Measurements from ENCODE around the gene PRKG1.
"Not testable (repeated sequence)": the region's sequence is repeated elsewhere in the genome, so short reads cannot be mapped to it uniquely, and the experiment has no call there.

The PRKG1 gene

DNA sequence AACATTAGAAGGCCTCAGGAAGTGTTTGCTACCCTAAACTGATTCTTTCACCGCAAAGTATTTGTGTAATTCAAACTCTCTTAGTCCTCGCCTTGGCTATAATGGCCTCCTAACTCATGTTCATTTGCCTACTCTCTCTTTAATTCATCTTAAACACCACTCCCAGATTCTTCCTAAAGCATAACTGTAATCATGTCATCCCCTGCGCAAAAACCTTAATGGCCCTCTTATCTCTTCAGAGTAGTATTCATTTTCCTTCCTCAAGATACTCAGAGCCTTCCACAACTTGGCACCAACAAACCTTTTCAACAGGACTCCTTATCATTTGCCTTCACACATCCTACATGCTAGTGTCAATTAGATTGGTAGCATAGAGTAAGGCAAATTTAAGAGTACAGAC, 582.2 kb downstream of the PRKG1 start:
- DNase-seq (ENCODE audit: low spot score) = no peak

- no peak for DNase-seq (ENCODE audit: low spot score)
Measured at GRCh38 chr10:51658000-51658399, 583.7 kb downstream of the PRKG1 start.

- no peak for DNase-seq (ENCODE audit: low spot score)
Measured at GRCh38 chr10:51659344-51659743, 585.1 kb downstream of the PRKG1 start.

DNA sequence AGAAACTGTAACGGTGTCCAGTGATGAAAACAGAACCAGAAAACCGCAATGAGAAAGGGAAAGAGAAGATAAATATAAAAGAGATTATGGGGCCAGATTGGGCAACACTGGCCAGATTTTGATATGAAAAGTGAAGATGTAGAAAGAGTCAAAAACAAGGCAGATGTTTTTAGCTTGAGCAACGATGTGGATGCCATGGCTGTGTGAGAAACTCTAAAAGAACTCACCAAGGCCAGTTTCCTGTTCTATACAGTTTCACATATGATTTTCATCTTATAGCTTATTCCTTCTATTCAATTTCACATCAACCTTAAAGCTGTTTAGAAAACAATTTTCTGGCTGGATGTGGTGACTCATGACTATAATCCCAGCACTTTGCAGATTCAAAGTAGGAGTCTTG, 588.8 kb downstream of the PRKG1 start:
- DNase-seq (ENCODE audit: low spot score) = no peak

DNA sequence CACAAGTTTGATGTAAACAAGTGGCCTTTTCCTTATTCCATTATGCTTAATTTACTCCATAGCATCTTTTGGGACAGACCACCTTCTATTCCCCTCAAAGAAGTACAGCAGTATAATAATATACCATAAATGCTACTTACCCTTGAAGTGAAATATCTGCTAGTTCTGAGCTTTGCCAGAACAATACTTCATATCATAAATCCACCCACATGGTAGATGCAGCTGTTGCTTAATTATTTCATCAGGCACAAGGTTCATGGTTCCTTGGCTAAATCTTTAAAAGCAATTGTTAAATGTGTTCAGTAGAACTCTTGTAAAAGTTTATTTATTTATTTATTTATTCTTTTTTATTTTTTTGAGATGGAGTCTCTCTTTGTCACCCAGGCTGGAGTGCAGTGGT, 592.2 kb downstream of the PRKG1 start:
- DNase-seq (ENCODE audit: low spot score) = no peak

DNA sequence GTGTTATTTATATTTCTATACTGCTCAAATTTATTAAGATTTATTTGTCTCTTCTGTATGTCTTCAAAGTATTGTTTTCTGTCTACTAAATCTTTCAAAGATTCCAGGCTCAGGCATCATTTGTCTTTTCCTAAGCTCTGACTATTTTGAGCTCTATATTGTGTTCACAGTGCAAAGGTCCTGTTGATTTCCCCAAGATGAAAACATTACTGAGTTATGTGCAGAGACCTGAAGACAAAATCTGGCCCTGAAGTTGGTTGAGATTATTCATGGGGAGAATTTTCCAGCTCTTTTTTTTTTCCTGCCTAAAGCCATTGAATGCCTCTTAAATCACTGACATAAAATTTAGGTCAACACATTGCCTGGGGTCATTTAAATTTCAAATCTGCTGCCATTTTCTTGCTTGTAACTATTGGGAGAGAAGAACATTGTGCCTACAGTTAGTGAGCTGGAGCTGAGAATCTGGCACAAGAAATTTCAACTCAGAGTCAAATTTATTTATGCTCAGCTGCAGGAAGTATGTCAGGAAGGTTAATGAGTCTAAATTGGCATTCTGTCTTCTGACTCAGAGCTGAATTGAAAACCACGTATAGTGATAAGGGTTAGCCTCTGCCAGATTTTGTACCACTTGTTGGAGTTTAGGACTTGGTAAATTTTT, 593.5 kb downstream of the PRKG1 start:
- no peak for DNase-seq (ENCODE audit: low spot score)

DNA sequence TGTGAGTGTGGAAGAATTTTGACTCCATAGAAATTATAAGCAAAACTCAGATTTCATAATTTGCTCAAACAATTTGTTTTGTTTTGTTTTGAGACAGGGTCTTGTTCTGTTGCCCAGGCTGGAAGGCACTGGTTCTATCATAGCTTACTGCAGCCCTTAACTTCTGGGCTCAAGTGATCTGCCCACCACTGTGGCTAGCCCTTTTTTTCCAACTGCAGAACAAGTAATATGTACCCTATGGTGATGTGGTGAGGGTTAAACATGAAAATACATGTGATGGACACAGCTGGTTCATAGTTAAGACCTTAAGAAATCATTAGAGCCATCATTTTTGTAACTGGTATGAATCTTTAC, 594.0 kb downstream of the PRKG1 start:
- DNase-seq (ENCODE audit: low spot score) = no peak

- no peak for DNase-seq (ENCODE audit: low spot score)
Measured at GRCh38 chr10:51669041-51669440, 594.8 kb downstream of the PRKG1 start.

- DNase-seq (ENCODE audit: low spot score) = no peak
Measured at GRCh38 chr10:51672039-51672535, 597.8 kb downstream of the PRKG1 start.

DNA sequence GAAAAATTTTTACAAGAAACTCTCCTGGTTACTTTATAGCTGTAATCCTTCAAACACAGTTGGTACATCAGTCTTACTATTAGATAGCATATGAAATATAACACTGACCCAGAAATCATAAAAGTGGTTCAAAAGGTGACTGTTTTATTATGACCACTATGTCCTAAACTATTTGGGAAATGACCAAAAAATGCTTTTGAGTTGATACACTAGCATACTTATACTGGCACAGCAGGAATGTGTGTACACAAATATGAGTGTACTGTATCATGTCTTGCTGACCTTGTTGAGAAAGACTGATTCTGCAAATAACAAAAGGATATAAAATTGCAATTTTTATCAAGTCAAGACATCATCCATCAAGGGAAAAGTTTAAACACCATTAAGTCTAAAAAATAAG, 600.8 kb downstream of the PRKG1 start:
- no peak for DNase-seq (ENCODE audit: low spot score)

DNA sequence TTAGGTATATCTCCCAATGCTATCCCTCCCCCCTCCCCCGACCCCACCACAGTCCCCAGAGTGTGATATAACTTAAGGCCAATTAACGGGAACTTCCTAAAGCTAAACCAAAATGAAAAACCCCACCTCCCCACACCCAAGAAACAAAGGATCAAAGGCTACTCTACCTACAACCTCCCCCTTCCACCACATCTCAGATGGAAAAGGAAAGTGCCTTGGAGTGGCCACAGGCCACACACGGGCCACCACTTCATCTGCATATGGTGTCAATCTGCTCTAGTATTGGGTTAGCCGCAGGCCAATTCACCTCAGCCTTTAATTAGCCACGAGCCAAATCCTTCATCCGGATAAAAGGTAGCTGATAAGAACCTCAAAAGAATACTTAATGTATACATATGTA, 605.6 kb downstream of the PRKG1 start:
- DNase-seq (ENCODE audit: low spot score) = no peak

- DNase-seq (ENCODE audit: low spot score) = no peak
Measured at GRCh38 chr10:51683031-51683691, 608.9 kb downstream of the PRKG1 start.

DNA sequence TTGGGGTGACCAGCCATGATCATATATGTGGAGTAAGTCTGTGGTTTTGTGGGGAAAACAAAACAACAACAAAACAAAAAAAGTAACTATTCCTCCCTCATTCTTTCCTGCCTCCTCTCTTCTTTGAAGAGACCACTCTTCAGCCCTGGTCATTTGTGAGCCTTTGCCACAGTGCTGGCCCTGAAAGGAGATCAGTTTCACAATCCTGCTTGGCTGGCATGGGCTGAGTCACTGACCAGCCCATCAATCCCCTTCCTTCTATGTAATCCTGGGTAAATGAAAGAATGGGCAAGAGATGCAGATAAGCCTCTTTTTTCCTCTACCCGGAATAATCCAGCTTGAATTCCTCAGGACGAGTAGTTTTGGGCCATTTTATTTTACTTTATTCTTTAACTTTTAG, 611.5 kb downstream of the PRKG1 start:
- DNase-seq (ENCODE audit: low spot score) = no peak

DNA sequence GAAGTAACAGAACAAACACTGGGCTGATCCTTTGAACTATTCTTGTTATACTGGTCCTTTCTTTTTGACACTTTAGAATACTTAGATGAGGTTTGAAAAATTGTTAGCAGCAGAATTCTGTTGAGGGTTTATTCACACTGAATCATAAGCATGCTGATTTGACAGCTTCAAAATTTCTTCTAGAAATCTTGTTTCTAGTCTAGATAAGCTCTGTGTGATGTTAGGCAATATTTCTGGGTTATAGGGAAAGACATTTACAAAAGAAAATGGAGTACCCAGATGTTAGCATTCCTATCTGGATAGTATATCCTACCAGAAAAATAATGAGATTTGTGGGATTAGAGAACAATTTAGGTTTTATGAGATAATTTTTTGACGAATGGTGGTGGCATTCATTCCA, 613.0 kb downstream of the PRKG1 start:
- no peak for DNase-seq (ENCODE audit: low spot score)

GRCh38 chr10:51688826-51689225, 614.5 kb downstream of the PRKG1 start:
- not testable (repeated sequence) for DNase-seq (ENCODE audit: low spot score)

GRCh38 chr10:51689536-51689935, 615.2 kb downstream of the PRKG1 start:
- DNase-seq (ENCODE audit: low spot score) = no peak

GRCh38 chr10:51691135-51691534, 616.8 kb downstream of the PRKG1 start:
- no peak for DNase-seq (ENCODE audit: low spot score)

DNA sequence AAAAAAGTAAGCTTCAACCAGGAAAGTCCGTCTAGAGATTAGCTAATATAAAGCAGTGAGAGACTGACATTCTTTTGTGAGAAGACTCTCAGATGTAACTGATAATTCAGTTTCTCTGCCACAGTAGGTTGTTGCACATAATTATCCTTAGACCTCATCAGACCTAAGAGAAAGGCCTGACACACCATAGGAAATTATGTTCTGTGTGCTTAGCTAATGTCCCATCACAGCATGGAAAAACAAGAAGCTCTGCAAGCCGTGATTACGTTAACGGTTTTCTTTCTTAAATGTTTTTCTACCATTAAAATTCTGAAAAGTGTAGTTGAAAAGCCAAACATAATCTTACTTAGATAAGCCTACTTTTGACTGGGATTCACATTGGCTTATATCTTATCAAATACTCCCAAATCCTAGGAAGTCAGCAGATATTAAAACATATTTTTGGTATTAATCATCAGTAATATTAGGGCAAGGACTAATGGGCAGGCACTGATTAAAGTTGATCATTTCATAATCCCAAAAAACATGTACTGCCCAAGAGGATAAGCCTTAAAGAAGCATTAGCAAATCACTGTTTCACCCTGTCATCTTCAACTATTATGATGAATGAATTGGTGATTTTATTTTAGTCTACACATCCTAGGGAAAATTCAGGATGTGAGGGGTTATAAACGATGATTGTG, 619.9 kb downstream of the PRKG1 start:
- no peak for DNase-seq (ENCODE audit: low spot score)

DNA sequence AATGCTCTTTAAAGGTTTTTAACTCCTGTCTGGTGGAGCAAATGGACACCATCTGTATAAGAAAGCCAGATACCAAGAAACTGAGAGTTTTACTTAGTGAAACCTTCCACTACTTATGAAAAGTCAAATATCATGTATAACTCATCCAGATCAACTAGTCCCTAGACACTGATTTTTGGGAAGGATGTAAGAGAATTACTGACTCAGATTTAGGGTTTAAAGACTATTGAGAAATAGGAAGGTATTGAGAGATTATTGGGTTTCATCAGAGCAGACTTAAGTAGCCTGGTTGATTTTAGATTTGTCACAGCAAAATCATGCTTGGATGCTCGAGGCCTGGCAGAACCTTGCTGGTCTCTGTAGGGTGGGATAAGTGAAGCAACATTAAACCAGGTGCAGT, 622.0 kb downstream of the PRKG1 start:
- DNase-seq (ENCODE audit: low spot score) = no peak

- no peak for DNase-seq (ENCODE audit: low spot score)
Measured at GRCh38 chr10:51698473-51699063, 624.3 kb downstream of the PRKG1 start.

GRCh38 chr10:51699145-51699474, 624.8 kb downstream of the PRKG1 start:
- peak; percentile 15 for DNase-seq (ENCODE audit: low spot score)

DNA sequence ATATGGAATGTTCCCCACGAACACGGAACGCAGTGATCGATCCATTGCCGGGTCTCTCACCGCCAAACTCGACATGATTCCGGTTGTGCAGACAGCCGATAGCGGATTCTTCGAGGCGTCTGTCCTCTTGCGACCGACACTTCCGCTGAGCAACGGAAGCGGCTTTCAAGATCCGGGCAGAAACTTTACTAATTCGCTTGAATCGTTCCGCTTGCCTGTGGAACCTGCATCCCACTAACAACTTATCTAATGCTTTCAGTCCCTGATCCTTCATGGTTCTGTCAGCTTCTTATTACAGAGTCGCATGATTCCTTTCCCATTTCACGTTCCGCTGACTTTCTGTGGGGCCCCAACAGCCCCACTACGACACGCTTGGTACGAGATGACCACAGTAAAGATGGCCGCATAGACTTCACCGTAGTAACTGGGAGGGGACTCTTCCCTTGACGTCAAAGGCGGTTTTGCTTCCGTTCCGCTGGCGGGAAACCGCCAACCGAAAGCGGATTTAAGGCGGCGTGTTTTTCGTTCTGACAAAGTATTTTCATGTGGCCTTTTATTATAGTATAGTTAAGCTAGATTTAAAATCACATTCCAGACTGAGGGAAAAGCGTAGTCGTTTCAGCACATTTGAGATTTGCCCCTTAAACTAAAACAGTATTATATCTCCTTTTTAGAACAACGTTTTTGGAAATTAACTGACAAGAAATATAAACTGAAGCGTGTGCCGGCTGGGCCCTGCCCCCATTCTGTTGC, 625.4 kb downstream of the PRKG1 start, which contains the start of gene CSTF2T:
CSTF2T (minus strand) TSS at position 121 of the 753 bp plus-strand sequence; CDS start at position 75, 46 bp downstream.
- DNase-seq (ENCODE audit: low spot score) = peak; percentile 91

Measured in LoVo (cell line).